Upper lobe of left lung (tissue), 6 donors: ENCODE data around the gene PALS1. TPM values are rescaled to one million over a fixed set of nuclear protein-coding genes. Genes with fewer than 3 reads are reported as not detected.

Experiments used
- ATAC-seq, 2 donors: fragments of 200-7000 bp; cut with Tn5 transposase; one replicate each; pipeline ENCODE4 v1.9.1; 2022; ENCODE audit warnings: mild to moderate bottlenecking in 2 of 2, moderate library complexity in 2 of 2; ENCODE audit not compliant: low FRiP score in 2 of 2
- DNase-seq, 2 donors: peaks; one replicate each; pipeline ENCODE4 v3.0.0-alpha.2; 2019 to 2020
- H3K27ac ChIP-seq, 4 donors: fragments of 200-600 bp; sonication (generic); one replicate each; pipeline ENCODE4 v1.5.1; 2016 to 2019
- H3K27me3 ChIP-seq, 4 donors: fragments of 200-600 bp; sonication (generic); one replicate each; pipeline ENCODE4 v1.5.1; 2017 to 2019
- H3K36me3 ChIP-seq, 4 donors: fragments of 200-600 bp; sonication (generic); one replicate each; pipeline ENCODE4 v1.5.1; 2016 to 2019
- H3K4me1 ChIP-seq, 4 donors: fragments of 200-600 bp; sonication (generic); one replicate each; pipeline ENCODE4 v1.5.1; 2018 to 2019
- H3K4me3 ChIP-seq, 4 donors: fragments of 200-600 bp; sonication (generic); one replicate each; pipeline ENCODE4 v1.5.1; 2017 to 2019; ENCODE audit warnings: mild to moderate bottlenecking in 2 of 4, moderate library complexity in 1 of 4
- H3K9me3 ChIP-seq, 4 donors: fragments of 200-600 bp; sonication (generic); one replicate each; pipeline ENCODE4 v1.5.1; 2018 to 2019
- CTCF ChIP-seq, 6 experiments: fragments of 450-650 bp in 4 of 6; fragments of 200-600 bp in 2 of 6; sonication (generic) in 2 of 6; IDR thresholded peaks; one replicate each; pipeline ENCODE4 v1.5.1; 2016 to 2019; ENCODE audit warnings: antibody characterized with exemption in 6 of 6
- EP300 ChIP-seq, 4 donors: sonication (generic); formaldehyde crosslinking; IDR thresholded peaks; one replicate each; pipeline ENCODE4 v1.5.1; 2017; ENCODE audit warnings: antibody characterized with exemption in 4 of 4, control low read depth in 2 of 4
- POLR2A ChIP-seq, 4 donors: fragments of 450-650 bp; IDR thresholded peaks; one replicate each; pipeline ENCODE4 v1.5.1; 2016 to 2017; ENCODE audit warnings: antibody characterized with exemption in 4 of 4, mild to moderate bottlenecking in 2 of 4
- POLR2AphosphoS5 ChIP-seq, 2 donors: sonication (generic); formaldehyde crosslinking; IDR thresholded peaks; one replicate each; pipeline ENCODE4 v1.5.1; 2017; ENCODE audit warnings: antibody characterized with exemption in 2 of 2
- WGBS, 2 donors: methylation state at CpG; one replicate each; pipeline ENCODE4 v1.1.5; 2017 to 2018; 5-methylcytosine and 5-hydroxymethylcytosine counted together
- total RNA-seq, 6 donors: library from RNA; depleted of rRNA in 4 of 6; stranded (reverse); fragments of >200 nt in 4 of 6; gene quantifications; one replicate each; pipeline versions ENCODE4 v1.1.0 to v1.2.1, GENCODE V29; 2016 to 2021
- donor health status: DM: no; HTN: no; CAD: no; lungs with moderate emphysema.
- donor health status: DM: no; HTN: yes; CAD: no; lungs with severe emphysema.

The PALS1 gene
- total RNA-seq, 6 donors from 2014 or later, result 12.3 to 66.3 (median 35.1) TPM

GRCh38 chr14:67263499-67264149 lies 22.4 kb downstream of the PALS1 start:
- Histone ChIP-seq H3K4me1 (peaks cover 7 to 21% (median 10%) of the 10 kb centered on the region in 4 donors), H3K9me3 (no peaks in the 10 kb centered on the region), H3K27me3 (no peaks in the 10 kb centered on the region), H3K36me3 (no peaks in the 10 kb centered on the region), H3K27ac (no peak overlapping the region), H3K4me3 (no peak overlapping the region)
- TF ChIP-seq CTCF (IDR thresholded peaks at IDR 0.05), result no peak
- TF ChIP-seq POLR2A (IDR thresholded peaks at IDR 0.05), result no peak
- no peak for TF ChIP-seq POLR2AphosphoS5 (IDR thresholded peaks at IDR 0.05)
- TF ChIP-seq EP300 (IDR thresholded peaks at IDR 0.05), result no peak
- WGBS, 2 donors, result 74 to 81% methylated on average over 5 of the region's 5 CpGs
- DNase-seq (no peak), ATAC-seq (no peak)

GRCh38 chr14:67265131-67265530 lies 23.9 kb downstream of the PALS1 start:
- no peak for ATAC-seq
- Histone ChIP-seq H3K27ac (no peak overlapping the region), H3K27me3 (no peaks in the 10 kb centered on the region), H3K9me3 (no peaks in the 10 kb centered on the region), H3K36me3 (no peaks in the 10 kb centered on the region), H3K4me3 (no peak overlapping the region), H3K4me1 (peaks cover 19 to 36% (median 22%) of the 10 kb centered on the region in 4 donors)
- TF ChIP-seq POLR2A (IDR thresholded peaks at IDR 0.05) (no peak), EP300 (IDR thresholded peaks at IDR 0.05) (no peak), CTCF (IDR thresholded peaks at IDR 0.05) (no peak), POLR2AphosphoS5 (IDR thresholded peaks at IDR 0.05) (no peak)
- no peak for DNase-seq
- WGBS, 2 donors, result 82 to 87% methylated on average over 2 of the region's 2 CpGs

GRCh38 chr14:67267576-67268328 lies 26.5 kb downstream of the PALS1 start:
- 69 to 70% methylated on average over 4 of the region's 4 CpGs for WGBS, 2 donors
- H3K27ac ChIP-seq, result no peak overlapping the region
- DNase-seq (no peak), ATAC-seq (no peak)
- H3K36me3 ChIP-seq, result no peaks in the 10 kb centered on the region
- H3K4me3 ChIP-seq, result no peak overlapping the region
- H3K9me3 ChIP-seq, result no peaks in the 10 kb centered on the region
- H3K27me3 ChIP-seq, result no peaks in the 10 kb centered on the region
- TF ChIP-seq EP300 (IDR thresholded peaks at IDR 0.05) (no peak), POLR2A (IDR thresholded peaks at IDR 0.05) (no peak), POLR2AphosphoS5 (IDR thresholded peaks at IDR 0.05) (no peak), CTCF (IDR thresholded peaks at IDR 0.05) (no peak)
- H3K4me1 ChIP-seq, result peaks cover 23 to 47% (median 28%) of the 10 kb centered on the region in 4 donors

GRCh38 chr14:67268426-67269150 lies 27.4 kb downstream of the PALS1 start:
- Histone ChIP-seq H3K4me1 (peaks cover 20 to 43% (median 27%) of the 10 kb centered on the region in 4 donors), H3K9me3 (no peaks in the 10 kb centered on the region), H3K27me3 (no peaks in the 10 kb centered on the region), H3K27ac (no peak overlapping the region), H3K36me3 (no peaks in the 10 kb centered on the region), H3K4me3 (no peak overlapping the region)
- 64 to 71% methylated on average over 11 of the region's 11 CpGs for WGBS, 2 donors
- no peak for ATAC-seq
- DNase-seq, result no peak
- no peak for TF ChIP-seq CTCF (IDR thresholded peaks at IDR 0.05)
- no peak for TF ChIP-seq EP300 (IDR thresholded peaks at IDR 0.05)
- no peak for TF ChIP-seq POLR2A (IDR thresholded peaks at IDR 0.05)
- TF ChIP-seq POLR2AphosphoS5 (IDR thresholded peaks at IDR 0.05), result no peak
